ENCODE results near the gene PCDHGA1. TPM values are rescaled to one million over a fixed set of nuclear protein-coding genes. Genes with fewer than 3 reads are reported as not detected.
"Not testable (repeated sequence)": the region's sequence is repeated elsewhere in the genome, so short reads cannot be mapped to it uniquely, and the experiment has no call there.

PCDHGA1 gene
- total and polyA plus RNA-seq, 2 experiments from 2014 or later: 0.33 TPM; not detected in 1

DNA sequence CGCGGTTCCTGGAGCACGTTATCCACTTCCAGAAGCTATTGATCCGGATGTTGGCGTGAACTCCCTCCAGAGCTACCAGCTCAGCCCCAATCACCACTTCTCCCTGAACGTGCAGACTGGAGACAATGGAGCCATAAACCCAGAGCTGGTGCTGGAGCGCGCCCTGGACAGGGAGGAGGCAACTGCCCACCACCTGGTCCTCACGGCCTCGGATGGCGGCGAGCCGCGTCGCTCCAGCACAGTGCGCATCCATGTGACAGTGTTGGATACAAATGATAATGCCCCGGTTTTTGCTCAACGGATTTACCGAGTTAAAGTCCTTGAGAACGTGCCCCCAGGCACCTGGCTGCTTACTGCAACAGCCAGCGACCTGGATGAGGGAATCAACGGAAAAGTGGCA, 73.1 kb downstream of the PCDHGA1 start:
- WGBS (ENCODE audit: low lambda C conversion rate, missing lambda C conversion rate): 96% methylated on average over 22 of the region's 22 CpGs
- peaks cover 16% of the 10 kb centered on the region for H3K9me3 ChIP-seq (ENCODE audit: low read depth)
- no peak overlapping the region for H3K4me3 ChIP-seq
- no peak for DNase-seq (ENCODE audit: low spot score)
- H3K27me3 ChIP-seq: no peaks in the 10 kb centered on the region
- H3K4me1 ChIP-seq (ENCODE audit: insufficient read depth): no peaks in the 10 kb centered on the region
- H3K9me2 ChIP-seq (replicated peaks; ENCODE audit: insufficient read depth): no peaks in the 10 kb centered on the region
- no peak overlapping the region for H2AFZ ChIP-seq
- no peak overlapping the region for H3K27ac ChIP-seq
- no peak overlapping the region for H3K4me2 ChIP-seq
- H3K79me2 ChIP-seq: no peaks in the 10 kb centered on the region
- peaks cover 2% of the 10 kb centered on the region for H3K36me3 ChIP-seq (replicated peaks; ENCODE audit: insufficient read depth, low read depth)
- no peak for TF ChIP-seq EZH2 (IDR thresholded peaks at IDR 0.05; ENCODE audit: borderline replicate concordance)
- H4K20me1 ChIP-seq (ENCODE audit: insufficient read depth, poor library complexity, severe bottlenecking): no peaks in the 10 kb centered on the region

DNA sequence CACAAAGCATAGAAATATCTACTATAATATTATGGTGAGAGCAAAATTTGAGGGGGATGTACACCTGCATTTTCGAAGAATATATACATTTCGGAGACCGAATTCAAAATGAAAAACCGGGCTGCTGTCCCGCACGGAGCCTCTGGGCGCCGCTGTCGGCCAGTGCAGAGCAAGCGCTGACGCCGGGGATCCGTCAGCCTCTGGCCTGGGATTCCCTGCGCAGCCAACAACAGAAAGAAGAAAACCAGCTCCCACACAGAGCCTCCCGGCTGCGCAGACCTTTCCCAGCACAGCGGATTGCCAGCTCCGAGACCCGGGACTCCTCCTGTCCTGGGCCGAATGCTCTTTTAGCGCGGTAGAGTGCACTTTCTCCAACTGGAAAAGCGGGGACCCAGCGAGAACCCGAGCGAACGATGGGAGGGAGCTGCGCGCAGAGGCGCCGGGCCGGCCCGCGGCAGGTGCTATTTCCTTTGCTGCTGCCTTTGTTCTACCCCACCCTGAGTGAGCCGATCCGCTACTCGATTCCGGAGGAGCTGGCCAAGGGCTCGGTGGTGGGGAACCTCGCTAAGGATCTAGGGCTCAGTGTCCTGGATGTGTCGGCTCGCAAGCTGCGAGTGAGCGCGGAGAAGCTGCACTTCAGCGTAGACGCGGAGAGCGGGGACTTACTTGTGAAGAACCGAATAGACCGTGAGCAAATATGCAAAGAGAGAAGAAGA, 77.6 kb downstream of the PCDHGA1 start, which contains the start of gene PCDHGB6:
PCDHGB6 (plus strand) TSS at position 232 of the 716 bp plus-strand sequence; CDS start at position 414, 182 bp downstream.
- Histone ChIP-seq H3K27ac (peak within 1 kb of the TSS; percentile 83), H3K4me3 (peak within 1 kb of the TSS; percentile 41), H3K79me2 (peaks cover 23% of the 10 kb centered on the region), H2AFZ (peak within 1 kb of the TSS; percentile 74), H3K4me2 (peak within 1 kb of the TSS; percentile 78), H3K9me3 (ENCODE audit: low read depth) (peaks cover 37% of the 10 kb centered on the region)
- H3K36me3 ChIP-seq (replicated peaks; ENCODE audit: insufficient read depth, low read depth); H3K27me3 ChIP-seq; H3K4me1 ChIP-seq (ENCODE audit: insufficient read depth); H3K9me2 ChIP-seq (replicated peaks; ENCODE audit: insufficient read depth); H4K20me1 ChIP-seq (ENCODE audit: insufficient read depth, poor library complexity, severe bottlenecking): not testable (repeated sequence)
- TF ChIP-seq, protein P1, sequence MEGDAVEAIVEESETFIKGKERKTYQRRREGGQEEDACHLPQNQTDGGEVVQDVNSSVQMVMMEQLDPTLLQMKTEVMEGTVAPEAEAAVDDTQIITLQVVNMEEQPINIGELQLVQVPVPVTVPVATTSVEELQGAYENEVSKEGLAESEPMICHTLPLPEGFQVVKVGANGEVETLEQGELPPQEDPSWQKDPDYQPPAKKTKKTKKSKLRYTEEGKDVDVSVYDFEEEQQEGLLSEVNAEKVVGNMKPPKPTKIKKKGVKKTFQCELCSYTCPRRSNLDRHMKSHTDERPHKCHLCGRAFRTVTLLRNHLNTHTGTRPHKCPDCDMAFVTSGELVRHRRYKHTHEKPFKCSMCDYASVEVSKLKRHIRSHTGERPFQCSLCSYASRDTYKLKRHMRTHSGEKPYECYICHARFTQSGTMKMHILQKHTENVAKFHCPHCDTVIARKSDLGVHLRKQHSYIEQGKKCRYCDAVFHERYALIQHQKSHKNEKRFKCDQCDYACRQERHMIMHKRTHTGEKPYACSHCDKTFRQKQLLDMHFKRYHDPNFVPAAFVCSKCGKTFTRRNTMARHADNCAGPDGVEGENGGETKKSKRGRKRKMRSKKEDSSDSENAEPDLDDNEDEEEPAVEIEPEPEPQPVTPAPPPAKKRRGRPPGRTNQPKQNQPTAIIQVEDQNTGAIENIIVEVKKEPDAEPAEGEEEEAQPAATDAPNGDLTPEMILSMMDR (IDR thresholded peaks at IDR 0.05; ENCODE audit: poor library complexity): peak; percentile 79
- DNase-seq (ENCODE audit: low spot score): peak; percentile 83
- WGBS (ENCODE audit: low lambda C conversion rate, missing lambda C conversion rate): 9% methylated on average over 51 of the region's 51 CpGs

- H3K9me2 ChIP-seq (replicated peaks; ENCODE audit: insufficient read depth): no peaks in the 10 kb centered on the region
- no peak for DNase-seq (ENCODE audit: low spot score)
- peaks cover 40% of the 10 kb centered on the region for H3K9me3 ChIP-seq (ENCODE audit: low read depth)
- no peaks in the 10 kb centered on the region for H4K20me1 ChIP-seq (ENCODE audit: insufficient read depth, poor library complexity, severe bottlenecking)
- H3K4me3 ChIP-seq: no peak overlapping the region
- no peak overlapping the region for H3K27ac ChIP-seq
- no peaks in the 10 kb centered on the region for H3K4me1 ChIP-seq (ENCODE audit: insufficient read depth)
- TF ChIP-seq EZH2 (IDR thresholded peaks at IDR 0.05; ENCODE audit: borderline replicate concordance) (no peak), EZH2phosphoT487 (IDR thresholded peaks at IDR 0.05; ENCODE audit: low read depth, severe bottlenecking, unreplicated experiment) (no peak)
- TF ChIP-seq, protein P1 (IDR thresholded peaks at IDR 0.05; ENCODE audit: poor library complexity): no peak
- WGBS (ENCODE audit: low lambda C conversion rate, missing lambda C conversion rate): 98% methylated on average over 58 of the region's 64 CpGs
- no peaks in the 10 kb centered on the region for H3K27me3 ChIP-seq
- H3K4me2 ChIP-seq: no peak overlapping the region
- H2AFZ ChIP-seq: no peak overlapping the region
- peaks cover 23% of the 10 kb centered on the region for H3K79me2 ChIP-seq
- peaks cover 7% of the 10 kb centered on the region for H3K36me3 ChIP-seq (replicated peaks; ENCODE audit: insufficient read depth, low read depth)
Observed at GRCh38 chr5:141409598-141410306, 79.4 kb downstream of the PCDHGA1 start.

DNA sequence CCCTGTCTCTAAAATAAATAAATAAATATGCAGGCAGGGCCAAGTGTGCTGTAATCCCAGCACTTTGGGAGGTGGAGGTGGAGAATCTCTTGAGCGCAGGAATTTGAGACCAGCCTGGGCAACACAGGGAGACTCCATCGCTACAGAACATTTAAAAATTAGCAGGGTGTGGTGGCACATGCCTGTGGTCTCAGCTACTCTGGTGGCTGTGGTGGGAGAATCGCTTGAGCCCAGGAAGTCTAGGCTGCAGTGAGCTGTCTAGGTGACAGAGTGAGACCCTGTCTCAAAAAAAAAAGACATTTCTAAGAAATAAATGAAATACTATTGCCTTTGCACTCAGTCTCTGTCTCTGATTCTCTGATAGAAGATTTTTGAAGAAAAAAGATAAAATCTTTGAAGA, 81.3 kb downstream of the PCDHGA1 start:
- no peak for DNase-seq (ENCODE audit: low spot score)
- TF ChIP-seq EZH2phosphoT487 (IDR thresholded peaks at IDR 0.05; ENCODE audit: low read depth, severe bottlenecking, unreplicated experiment) (no peak), EZH2 (IDR thresholded peaks at IDR 0.05; ENCODE audit: borderline replicate concordance) (no peak)
- TF ChIP-seq, protein P1 (IDR thresholded peaks at IDR 0.05; ENCODE audit: poor library complexity): no peak
- Histone ChIP-seq H4K20me1 (ENCODE audit: insufficient read depth, poor library complexity, severe bottlenecking) (no peaks in the 10 kb centered on the region), H3K36me3 (replicated peaks; ENCODE audit: insufficient read depth, low read depth) (peaks cover 7% of the 10 kb centered on the region), H3K9me2 (replicated peaks; ENCODE audit: insufficient read depth) (no peaks in the 10 kb centered on the region), H3K4me2 (peak overlapping the region; percentile 41), H3K4me3 (no peak overlapping the region), H3K79me2 (peaks cover 25% of the 10 kb centered on the region), H3K27ac (no peak overlapping the region), H3K27me3 (no peaks in the 10 kb centered on the region), H2AFZ (no peak overlapping the region), H3K9me3 (ENCODE audit: low read depth) (peaks cover 43% of the 10 kb centered on the region), H3K4me1 (ENCODE audit: insufficient read depth) (no peaks in the 10 kb centered on the region)
- WGBS (ENCODE audit: low lambda C conversion rate, missing lambda C conversion rate): 97% methylated on average over 3 of the region's 3 CpGs

All from hepatocyte (in vitro differentiated cells).